ENCODE results near the gene EFCAB12.
"Not testable (repeated sequence)": the region's sequence is repeated elsewhere in the genome, so short reads cannot be mapped to it uniquely, and the experiment has no call there.

DNA sequence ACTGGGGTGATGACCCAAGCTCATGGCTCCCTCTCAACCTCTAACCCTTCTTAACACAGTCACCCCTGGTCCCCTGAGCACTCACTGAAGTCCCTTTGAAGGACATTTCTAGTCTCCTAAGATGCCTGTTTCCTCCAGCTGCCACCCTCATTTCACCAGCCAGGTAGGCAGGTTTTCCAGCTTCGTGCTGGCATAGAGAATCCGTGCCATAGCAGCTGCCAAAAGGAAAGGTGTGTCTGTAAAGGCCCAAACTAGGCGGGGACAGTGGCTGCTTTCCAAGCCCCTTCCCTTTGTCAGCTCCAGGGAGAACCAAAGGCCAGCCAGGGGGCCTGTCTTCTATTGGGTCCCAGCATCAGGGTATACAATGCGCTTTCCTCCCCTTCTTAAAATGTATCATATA lies 36.9 kb downstream of the EFCAB12 start:
- TF ChIP-seq, protein P1, sequence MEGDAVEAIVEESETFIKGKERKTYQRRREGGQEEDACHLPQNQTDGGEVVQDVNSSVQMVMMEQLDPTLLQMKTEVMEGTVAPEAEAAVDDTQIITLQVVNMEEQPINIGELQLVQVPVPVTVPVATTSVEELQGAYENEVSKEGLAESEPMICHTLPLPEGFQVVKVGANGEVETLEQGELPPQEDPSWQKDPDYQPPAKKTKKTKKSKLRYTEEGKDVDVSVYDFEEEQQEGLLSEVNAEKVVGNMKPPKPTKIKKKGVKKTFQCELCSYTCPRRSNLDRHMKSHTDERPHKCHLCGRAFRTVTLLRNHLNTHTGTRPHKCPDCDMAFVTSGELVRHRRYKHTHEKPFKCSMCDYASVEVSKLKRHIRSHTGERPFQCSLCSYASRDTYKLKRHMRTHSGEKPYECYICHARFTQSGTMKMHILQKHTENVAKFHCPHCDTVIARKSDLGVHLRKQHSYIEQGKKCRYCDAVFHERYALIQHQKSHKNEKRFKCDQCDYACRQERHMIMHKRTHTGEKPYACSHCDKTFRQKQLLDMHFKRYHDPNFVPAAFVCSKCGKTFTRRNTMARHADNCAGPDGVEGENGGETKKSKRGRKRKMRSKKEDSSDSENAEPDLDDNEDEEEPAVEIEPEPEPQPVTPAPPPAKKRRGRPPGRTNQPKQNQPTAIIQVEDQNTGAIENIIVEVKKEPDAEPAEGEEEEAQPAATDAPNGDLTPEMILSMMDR (IDR thresholded peaks at IDR 0.05): not testable (repeated sequence)
- TF ChIP-seq POLR2AphosphoS5 (IDR thresholded peaks at IDR 0.05): not testable (repeated sequence)
